GM18508 (cell line): ENCODE measurements around the gene MYO1F.
"Not testable (repeated sequence)": the region's sequence is repeated elsewhere in the genome, so short reads cannot be mapped to it uniquely, and the experiment has no call there.

Source experiments
- ATAC-seq: cut with Tn5 transposase; IDR thresholded peaks from one replicate; pipeline ENCODE4 v1.9.1; 2021; ENCODE audit warnings: moderate number of reproducible peaks; ENCODE audit not compliant: insufficient read depth, unreplicated experiment

Gene MYO1F

DNA sequence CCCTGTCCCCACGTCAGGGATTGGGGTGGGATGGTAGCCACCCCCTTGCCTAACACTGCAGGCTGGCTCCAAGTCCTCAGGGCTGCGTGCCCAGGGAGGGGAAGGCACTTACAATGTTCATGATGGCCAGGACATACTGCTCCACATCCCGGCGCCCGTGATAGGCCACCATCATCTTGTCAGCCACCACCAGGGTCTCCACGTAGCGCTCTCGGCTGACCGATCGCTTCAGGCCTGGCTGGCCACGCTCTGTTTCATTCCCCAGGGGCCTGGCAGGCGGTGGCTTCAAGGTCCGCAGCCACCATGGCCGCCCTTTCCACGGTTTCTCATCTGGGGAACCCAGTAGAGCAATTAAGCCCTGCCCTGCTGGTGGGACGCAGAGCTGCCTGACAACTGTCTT, 23.6 kb upstream of the MYO1F start:
- ATAC-seq, result no peak

DNA sequence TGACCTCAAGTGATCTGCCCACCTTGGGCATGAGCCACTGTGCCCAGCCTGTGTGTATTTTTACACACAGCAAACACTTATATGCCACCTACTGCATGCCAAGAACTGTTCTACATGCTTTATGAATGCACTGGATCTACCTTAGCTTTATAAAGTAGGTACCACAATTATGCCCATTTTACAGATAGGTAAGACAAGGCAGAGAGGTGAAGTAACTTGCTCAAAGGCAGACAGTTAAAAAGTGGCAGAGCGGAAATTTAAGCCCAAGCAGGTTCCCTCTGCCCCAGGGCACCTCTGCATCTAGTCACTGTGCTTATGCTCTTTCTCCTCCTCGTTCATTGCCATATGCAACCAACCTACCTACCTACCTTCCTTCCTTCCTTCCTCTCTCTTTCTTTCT, 22.8 kb upstream of the MYO1F start:
- ATAC-seq, result no peak

DNA sequence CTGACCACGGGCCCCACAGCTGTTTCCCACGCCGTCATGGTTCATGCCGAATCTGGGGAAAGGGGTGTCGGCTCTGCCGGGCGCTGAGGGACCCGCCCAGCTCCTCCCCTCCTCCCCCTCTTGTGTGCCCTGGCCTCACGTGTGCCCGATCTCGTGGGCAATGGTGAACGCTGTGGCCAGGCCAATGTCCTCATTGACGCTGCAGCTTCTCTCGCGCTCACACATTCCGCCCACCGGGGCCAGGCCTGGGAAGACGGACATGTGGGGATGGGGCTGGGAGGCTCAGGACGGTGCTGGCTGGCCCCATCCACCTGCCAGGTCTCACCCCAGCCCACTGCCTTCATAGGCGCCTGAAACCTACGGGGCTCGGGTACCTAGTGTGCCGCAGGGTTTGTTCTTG, 18.9 kb upstream of the MYO1F start:
- ATAC-seq, result no peak

DNA sequence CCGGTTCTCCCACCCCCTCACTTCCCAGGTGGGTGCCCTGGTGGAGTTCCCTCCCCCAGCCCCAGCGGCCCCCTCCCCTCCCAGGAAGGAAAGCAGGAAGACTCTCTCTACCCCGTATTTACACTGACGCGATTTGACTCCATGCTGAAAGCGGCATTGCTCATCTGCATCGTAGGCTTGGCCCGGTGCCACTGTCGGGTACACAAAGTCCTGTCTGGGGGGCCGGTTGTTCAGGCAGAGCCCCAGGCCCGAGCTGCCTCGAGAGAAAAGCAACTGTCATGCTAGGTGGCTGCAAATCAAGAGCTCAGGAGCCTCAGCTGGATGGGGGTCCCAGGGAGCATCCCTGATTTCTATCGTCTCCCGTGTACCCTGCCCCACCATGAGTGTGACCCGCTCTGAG, 18.4 kb upstream of the MYO1F start:
- no peak for ATAC-seq

DNA sequence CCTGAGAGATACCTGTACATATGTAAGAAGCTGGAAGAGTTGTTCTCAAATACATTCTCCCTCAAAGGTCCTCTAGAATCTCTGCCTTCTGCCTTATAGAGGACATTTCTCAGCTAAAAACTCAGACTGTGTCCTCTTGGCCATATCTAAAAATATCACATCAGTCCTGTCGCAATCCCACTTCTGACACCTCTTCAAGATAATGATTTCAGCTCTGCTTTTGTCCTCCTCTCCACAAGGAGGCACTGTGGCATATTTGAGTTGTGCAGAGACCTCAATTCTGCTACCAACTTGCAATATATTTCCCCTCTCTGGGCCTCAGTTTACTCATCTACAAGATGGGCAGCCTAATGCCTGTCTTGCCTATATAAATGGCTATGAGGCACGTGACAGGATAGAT, 16.7 kb upstream of the MYO1F start:
- no peak for ATAC-seq

DNA sequence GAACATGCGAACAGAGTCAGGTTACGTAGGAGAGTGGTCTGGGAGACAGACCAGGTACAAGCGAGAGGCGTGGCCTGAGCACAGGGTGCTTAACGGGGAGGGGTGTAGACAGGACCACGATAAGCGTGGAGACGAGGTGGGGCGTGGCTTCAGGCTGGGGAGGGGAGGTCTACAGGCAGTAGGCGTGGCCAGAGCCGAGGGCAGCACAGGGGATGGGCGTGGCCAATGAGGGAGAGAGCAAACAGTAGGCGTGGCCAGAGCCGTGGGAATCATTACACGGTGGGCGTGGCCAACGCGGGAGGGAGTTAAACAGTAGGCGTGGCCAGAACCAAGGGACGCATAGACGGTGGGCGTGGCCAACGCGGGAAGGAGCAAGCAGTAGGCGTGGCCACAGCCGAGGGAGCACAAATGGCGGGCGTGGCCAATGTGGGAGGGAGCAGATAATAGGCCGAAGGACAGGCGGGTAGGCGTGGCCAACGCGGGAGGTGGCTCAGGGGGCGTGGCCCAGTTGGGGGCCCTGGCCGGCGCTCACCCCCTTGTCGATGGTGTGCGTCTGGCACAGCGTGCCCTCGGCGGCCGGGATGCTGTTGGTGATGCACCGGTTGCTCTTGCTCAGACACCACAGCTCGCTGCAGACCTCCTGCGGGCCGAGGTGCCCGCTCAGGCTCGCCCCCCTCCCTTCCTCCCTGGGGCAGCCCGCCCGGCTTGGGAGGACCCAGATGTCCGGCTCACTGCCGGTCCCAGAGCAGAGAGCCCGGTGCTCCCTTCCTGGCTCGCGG, 15.2 kb upstream of the MYO1F start:
- ATAC-seq, result no peak

DNA sequence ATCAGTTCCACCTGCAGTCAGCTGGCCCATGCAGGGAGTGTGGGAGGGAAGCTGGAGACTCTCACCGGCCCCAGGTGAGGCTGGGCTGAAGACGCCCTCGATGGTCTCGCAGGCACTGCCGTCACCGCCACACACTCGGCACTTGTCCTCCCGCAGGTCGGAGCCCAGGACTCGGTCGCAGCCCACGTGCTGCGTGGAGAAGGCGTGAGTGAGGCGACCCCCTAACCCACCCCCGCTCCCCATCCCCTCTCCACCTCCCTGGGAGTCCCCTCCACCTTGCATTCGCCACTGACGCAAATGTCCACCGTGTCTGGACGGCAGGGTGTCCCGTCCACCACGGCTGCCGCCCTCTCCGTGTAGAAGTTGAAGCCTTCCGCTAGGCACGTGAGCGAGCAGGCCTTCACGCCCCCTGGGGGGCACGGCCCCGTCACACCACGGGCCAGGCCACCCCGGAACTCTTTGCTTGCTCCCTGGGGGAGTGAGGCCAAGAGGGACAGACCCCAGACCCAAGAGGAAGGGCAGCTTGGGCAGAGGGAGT, 12.0 kb upstream of the MYO1F start:
- no peak for ATAC-seq

DNA sequence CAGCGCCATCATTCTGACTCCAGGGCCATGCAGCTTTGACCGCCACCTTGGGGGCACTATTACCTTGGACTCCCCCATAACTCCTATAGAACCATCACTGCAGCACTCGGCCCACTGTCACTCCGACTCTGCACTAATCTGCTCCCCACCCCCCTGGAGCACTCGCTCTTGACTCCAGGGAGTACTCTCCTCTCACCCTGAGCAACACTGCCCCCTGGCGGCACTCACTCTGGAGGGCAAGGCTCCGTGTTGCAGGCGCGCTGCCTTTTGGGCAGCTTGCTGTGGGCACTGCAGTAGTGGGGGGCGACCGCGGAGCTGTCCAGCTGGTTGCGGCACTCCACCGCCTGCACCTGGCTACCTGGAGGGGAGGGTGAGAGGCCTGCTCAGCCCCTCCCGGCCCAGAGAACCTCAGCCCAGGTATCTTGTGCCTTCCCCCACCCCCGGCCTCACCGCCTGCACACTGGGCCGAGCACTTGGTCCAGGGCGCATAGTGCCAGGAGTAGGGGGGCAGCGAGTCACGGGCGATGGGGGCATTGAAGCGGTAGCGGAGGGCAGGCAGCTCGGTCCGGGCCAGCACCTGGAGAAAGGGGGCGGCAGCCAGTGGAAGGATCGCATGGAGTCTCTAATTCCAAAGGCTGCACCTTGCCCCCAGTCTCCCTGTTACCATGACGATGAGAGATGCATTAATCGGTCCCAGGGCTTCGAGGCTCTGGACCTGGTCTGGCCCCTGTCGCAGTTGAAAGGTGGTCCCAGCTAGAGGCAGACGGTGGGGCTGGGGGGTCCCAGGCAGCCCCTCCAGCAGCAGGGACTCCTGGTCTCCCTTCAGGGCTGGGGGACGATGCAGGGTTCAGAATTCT, 8.9 kb upstream of the MYO1F start:
- ATAC-seq, result no peak

DNA sequence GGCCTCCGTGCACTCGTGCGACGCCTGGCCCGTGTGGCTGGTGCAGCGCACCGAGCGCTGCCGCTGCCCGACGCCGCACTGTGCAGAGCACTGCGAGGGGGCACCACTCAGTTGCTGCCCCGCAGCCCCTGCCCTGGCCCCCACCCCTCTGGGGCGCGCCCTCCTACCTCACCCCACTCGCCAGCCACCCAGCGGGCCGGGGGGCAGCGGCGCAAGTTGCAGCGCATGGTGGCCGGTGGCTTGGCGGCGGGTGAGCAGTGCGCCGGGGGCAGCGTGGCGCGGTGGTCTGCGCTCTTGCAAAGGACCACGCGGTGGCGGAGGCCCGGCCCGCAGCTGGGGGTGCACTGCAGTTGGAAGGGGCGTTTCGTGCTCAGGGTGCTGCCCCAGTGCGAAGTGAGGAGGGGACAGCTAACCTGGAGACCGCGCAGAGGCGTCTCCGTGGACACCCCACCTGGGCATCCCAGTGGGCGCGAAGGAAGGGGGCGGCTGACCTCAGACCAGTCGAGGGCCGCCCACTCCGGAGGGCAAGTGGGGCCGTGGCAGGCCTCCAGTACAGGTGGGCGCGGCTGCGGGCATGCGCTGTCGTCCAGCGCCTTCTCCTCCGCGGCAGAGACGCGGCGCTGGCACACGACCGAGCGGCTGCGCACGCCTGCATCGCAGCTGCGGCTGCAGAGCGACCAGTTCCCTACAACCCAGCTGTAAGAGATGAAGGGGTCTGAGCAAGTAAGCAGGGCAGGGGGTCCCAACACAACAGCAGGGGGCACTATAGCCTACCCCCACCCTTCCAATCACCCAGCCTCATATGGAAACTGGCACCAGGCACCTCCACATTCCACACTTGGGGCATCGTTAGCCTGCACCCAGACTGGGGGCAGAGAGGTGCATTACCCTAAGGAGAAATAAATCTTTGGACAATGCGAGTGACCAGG, 8.0 kb upstream of the MYO1F start:
- no peak for ATAC-seq

DNA sequence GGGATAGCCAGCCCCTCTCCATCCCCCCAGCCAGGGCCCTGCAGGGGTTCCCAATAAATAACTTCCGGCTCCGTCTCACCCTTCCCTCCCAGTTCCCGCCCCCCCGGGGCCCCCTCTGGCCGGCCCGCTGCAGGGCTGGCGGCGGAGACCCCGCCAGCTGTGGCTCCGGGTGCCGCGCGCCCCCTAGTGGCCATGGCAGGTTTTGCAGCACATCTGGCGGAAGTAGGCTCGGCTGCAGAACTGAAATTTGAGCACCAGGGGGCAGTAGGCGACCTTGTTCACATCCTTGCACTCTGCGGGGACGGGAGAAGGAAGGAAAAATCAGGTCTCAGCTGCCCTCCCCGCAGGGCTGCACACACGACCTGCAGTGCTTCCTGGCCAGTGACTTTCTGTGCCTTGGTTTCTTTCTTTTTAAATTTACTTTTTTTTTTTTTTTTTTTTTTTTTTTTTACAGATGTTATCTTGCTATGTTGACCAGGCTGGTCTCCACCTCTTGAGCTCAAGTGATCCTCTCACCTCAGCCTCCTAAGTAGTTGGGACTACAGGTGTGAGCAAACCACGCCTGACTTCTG, 3.6 kb upstream of the MYO1F start:
- no peak for ATAC-seq

DNA sequence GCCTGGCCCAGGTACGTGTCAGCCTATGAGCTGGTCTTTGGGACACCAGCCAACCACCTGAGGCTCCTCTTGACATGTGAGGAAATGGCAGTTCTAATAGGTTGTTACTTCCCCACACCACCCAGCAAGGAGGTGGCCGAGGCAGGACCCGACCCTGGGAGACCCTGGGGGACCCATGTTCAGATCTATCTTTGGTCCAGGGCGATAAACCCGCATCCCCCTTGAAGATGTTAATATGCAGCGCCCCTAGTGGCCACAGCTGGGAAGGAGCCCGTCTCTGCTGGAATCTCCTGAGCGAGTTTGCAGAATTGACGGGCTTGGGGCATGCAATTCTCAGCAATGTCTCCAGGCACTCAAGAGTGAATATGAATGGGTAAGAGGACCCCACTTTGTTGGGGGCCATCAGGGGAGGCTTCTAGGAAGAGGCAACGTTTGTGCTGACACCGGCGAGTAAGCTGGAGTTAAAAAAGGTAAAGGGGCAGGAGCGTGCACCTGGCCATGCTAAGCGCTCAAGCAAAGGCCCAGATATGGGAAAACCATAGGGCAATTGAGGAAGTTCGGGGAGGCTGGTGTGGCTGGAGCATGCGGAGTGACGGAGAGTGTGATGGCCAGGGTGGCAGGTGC, 1.5 kb upstream of the MYO1F start:
- no peak for ATAC-seq

DNA sequence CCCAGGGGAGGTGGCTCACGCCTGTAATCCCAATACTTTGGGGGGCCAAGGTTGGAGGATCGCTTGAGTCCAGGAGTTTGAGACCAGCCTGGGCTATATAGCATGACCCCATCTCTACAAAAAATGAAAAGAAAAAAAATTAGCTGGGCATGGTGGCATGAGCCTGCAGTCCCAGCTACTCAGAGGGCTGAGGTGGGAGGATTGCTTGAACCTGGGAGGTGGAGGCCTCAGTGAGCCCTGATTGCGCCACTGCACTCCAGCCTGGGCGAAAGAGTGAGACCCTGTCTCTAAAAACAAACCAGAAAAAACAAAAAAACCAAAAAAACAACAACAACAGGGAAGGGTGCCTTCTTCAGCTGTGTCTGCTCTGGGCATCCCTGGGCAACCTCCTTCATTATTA, 499 bp upstream of the MYO1F start:
- ATAC-seq, result no peak

DNA sequence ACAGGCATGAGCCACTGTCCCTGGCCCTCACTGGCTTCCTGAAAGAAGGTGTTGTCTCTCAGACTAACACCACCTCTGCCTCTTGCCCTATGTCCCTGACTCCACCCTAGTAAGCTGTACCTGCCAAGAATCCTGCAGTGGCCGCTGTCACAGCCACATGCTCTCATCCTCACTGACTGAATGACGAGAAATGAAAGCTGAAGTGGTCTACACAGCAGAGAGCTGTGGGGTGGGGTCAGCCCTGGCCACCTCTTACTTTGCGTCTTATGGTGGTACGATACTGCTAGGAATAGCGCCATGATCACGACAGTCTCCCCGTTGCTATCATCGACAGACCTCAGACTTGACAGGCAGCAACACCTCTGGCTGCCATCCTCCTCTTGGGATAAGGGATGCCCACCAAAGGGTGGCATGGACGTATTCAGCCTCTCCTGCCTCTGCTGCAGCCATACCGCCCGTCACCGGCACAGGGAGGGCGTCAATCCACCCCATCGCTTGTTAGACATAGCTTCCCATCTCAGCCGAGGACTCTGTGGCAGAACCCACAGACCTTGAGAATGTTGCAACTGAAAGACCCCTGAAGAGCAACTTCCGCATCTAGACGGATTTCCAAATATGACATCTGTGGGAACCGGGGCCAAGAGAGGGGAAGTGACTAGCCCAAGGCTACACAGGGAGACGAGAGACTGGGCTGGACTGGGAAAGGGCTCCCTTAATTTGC, 809 bp downstream of the MYO1F start:
- no peak for ATAC-seq

DNA sequence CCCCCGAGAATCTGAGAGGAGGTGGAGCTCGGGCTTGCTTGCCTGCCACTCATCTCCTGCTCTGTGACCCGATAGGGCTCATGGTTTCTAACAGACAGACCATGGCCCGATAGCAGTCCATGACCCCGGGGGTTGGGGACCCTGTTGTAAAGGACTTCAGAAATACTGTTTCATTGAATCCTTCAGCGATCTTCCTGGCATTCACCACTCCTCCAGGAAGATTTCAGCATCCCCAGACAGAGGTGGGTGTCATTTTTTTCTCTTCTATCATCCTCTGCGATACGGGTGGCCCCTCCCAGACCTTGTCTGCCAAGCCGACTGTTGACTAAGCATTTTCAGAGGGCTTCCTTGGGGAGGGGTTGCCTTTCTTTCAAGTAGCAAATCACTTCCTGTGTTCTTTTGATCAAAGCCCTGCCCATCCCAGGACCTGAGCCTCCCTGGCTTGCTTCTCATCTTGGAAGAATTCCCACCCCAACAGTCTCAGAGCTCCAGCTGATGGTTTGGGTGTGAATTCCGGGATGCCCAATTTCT, 1.7 kb downstream of the MYO1F start:
- no peak for ATAC-seq

DNA sequence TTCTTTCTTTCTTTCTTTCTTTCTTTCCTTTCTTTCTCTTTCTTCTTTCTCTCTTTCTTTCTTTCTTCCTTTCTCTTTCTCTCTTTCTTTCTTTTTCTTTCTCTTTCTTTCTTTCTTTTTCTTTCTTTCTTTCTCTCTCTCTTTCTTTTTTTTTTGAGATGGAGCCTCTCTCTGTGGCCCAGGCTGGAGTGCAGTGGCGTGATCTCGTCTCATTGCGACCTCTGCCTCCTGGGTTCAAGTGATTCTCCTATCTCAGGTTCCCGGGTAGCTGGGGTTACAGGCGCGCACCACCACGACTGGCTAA, 2.7 kb downstream of the MYO1F start:
- ATAC-seq, result not testable (repeated sequence)

DNA sequence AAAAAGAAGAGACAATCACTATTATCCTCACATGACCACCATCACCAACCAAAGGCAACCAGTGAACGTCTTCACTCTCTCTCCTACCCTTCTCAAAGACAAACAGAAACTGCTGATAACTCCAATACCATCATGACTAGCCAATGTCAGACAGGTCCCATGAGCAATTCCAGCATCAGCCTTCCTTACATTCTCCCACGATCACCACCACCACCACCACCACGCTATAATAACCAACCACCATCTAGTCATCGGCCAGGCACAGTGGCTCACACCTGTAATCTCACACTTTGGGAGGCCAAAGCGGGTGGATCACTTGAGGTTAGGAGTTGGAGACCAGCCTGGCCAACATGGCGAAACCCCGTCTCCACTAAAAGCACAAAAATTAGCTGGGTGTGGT, 3.9 kb downstream of the MYO1F start:
- ATAC-seq, result no peak

DNA sequence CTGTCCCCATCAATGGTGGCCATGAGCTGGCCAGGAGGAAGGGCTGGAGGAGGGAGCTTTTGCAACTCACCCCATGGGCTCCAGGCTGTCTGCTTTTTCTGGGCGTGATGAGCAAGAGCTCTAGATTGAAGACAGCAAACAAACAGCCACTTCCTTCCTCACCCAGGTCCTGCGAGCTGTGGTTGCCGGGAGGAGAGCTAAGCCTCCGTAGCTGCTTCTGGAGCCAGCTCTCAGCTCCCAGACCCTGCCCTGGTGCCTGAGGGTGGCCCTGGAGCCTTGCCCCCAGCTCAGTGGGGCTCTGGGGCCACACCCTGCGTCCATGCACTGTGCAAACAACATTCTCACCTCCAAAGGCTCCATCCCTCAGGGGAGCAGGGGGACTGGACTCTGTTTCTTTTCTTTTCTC, 6.2 kb downstream of the MYO1F start:
- ATAC-seq, result no peak

DNA sequence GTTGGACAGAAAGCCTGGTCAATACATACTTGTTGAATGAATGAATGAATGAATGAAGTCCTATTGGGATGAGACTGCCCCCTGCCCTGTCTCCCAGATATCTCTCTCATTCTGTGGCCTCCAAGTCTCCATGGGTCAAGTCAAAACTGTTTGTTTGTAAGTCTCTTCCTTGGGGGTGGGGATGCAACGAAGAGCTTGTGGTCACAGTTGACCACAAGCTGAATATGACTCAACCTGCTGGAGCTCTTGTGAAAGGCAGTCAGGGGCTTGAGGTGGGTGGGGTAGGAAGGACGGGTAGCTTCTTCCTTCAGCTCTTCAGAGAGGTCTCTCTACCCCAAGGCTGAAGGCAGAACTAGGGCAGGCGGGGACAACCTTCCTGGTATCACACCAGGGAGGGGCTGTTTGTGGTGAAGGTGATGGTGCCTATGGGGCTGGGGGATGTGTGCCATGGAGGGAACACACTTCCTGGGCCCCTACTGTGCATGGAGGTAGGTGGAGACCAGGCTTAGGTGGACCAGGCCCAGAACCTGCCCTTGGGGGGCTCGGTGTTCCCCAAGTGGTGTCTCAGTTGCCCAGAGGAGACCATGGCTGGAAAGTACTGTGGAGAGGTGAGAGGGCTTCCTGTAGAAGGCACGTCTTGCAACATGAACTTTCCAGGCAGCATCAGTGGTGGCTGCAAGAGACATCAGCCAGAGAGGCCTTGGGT, 8.0 kb downstream of the MYO1F start:
- no peak for ATAC-seq
